Measurements from ENCODE around the gene ANAPC2. TPM values are rescaled to one million over a fixed set of nuclear protein-coding genes. Genes with fewer than 3 reads are reported as not detected.

Gene ANAPC2
- polyA plus RNA-seq, 3 donors = 1.9 to 76.8 (median 2.0) TPM

GRCh38 chr9:137194909-137195308 is 6.5 kb upstream of the ANAPC2 start:
- no peak overlapping the region for H3K4me2 ChIP-seq (replicated peaks; ENCODE audit: extremely low read depth, low read length, poor library complexity, severe bottlenecking)
- Mint-ChIP-seq H3K9me3 (peaks cover 0 to 2% (median 0%) of the 10 kb centered on the region in 7 donors), H3K27ac (no peak overlapping the region), H3K27me3 (ENCODE audit: low read depth in 3 of 3) (peaks cover 0 to 4% (median 0%) of the 10 kb centered on the region in 3 donors), H3K36me3 (peaks cover 5 to 25% of the 10 kb centered on the region in 2 donors), H3K4me1 (peaks cover 20% of the 10 kb centered on the region), H3K4me3 (no peak overlapping the region)
- intact Hi-C loops (cut with micrococcal nuclease) = no loop called here
- peaks cover 22 to 30% of the 10 kb centered on the region in 2 donors for H3K4me1 ChIP-seq (ENCODE audit: control insufficient read depth in 1 of 2, insufficient read depth in 2 of 2, low read length in 2 of 2)
- no peak overlapping the region for H3K4me3 ChIP-seq (replicated peaks in 1 of 3; ENCODE audit: low read depth in 2 of 3, low read length in 3 of 3)
- TF ChIP-seq, protein P1, sequence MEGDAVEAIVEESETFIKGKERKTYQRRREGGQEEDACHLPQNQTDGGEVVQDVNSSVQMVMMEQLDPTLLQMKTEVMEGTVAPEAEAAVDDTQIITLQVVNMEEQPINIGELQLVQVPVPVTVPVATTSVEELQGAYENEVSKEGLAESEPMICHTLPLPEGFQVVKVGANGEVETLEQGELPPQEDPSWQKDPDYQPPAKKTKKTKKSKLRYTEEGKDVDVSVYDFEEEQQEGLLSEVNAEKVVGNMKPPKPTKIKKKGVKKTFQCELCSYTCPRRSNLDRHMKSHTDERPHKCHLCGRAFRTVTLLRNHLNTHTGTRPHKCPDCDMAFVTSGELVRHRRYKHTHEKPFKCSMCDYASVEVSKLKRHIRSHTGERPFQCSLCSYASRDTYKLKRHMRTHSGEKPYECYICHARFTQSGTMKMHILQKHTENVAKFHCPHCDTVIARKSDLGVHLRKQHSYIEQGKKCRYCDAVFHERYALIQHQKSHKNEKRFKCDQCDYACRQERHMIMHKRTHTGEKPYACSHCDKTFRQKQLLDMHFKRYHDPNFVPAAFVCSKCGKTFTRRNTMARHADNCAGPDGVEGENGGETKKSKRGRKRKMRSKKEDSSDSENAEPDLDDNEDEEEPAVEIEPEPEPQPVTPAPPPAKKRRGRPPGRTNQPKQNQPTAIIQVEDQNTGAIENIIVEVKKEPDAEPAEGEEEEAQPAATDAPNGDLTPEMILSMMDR (IDR thresholded peaks at IDR 0.05) = no peak
- 97% methylated on average over 8 of the region's 10 CpGs for WGBS (ENCODE audit: insufficient coverage)
- H4K20me1 ChIP-seq (ENCODE audit: insufficient read depth, low read length) = peaks cover 38% of the 10 kb centered on the region
- no peak for DNase-seq
- no peak overlapping the region for H3K27ac ChIP-seq (ENCODE audit: low read depth in 1 of 2, low read length in 2 of 2)
- peaks cover 17 to 20% of the 10 kb centered on the region in 2 donors for H3K36me3 ChIP-seq (replicated peaks in 1 of 2; ENCODE audit: control insufficient read depth in 1 of 2, insufficient read depth in 2 of 2, low read length in 2 of 2)
- no peak overlapping the region for H3K9ac ChIP-seq (ENCODE audit: insufficient read depth, low read length, poor library complexity, severe bottlenecking)
- peaks cover 0 to 4% of the 10 kb centered on the region in 2 donors for H3K27me3 ChIP-seq (ENCODE audit: control insufficient read depth in 2 of 2, insufficient read depth in 2 of 2, low read length in 2 of 2)
- H3K79me2 ChIP-seq (ENCODE audit: insufficient read depth, low read length) = peaks cover 22% of the 10 kb centered on the region
- H2AFZ ChIP-seq (ENCODE audit: insufficient read depth, low read depth, low read length, poor library complexity, severe bottlenecking) = no peak overlapping the region
- no peaks in the 10 kb centered on the region for H3K9me3 ChIP-seq (replicated peaks in 1 of 2; ENCODE audit: control insufficient read depth in 1 of 2, insufficient read depth in 1 of 2, low read length in 2 of 2)

DNA sequence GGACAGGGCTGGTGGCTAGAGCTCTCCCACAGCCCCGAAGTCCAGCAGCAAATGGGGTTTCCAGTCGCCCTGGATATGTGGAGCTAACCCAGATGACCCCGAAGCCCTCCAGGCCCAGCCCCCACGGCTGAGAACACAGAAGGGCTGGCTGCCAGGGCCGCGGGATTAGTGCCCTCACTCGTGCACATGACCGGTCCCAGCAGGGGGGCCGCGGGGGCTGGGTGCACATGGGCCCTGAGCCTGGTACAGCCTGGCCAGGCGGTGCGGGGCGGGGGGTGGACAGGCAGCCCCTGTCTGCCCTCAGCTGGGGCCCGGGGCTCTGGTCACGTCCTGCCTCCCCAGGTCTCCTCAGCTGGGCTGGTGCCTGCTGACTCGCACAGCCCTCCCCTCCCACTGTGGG is 6.0 kb upstream of the ANAPC2 start:
- no peak overlapping the region for H2AFZ ChIP-seq (ENCODE audit: insufficient read depth, low read depth, low read length, poor library complexity, severe bottlenecking)
- peaks cover 0 to 2% (median 0%) of the 10 kb centered on the region in 7 donors for H3K9me3 Mint-ChIP-seq
- H4K20me1 ChIP-seq (ENCODE audit: insufficient read depth, low read length) = peaks cover 41% of the 10 kb centered on the region
- 89% methylated on average over 14 of the region's 16 CpGs for WGBS (ENCODE audit: insufficient coverage)
- H3K4me1 ChIP-seq (ENCODE audit: control insufficient read depth in 1 of 2, insufficient read depth in 2 of 2, low read length in 2 of 2) = peaks cover 23 to 30% of the 10 kb centered on the region in 2 donors
- H3K27me3 ChIP-seq (ENCODE audit: control insufficient read depth in 2 of 2, insufficient read depth in 2 of 2, low read length in 2 of 2) = peaks cover 0 to 1% of the 10 kb centered on the region in 2 donors
- no peak overlapping the region for H3K4me2 ChIP-seq (replicated peaks; ENCODE audit: extremely low read depth, low read length, poor library complexity, severe bottlenecking)
- peaks cover 6 to 30% of the 10 kb centered on the region in 2 donors for H3K36me3 Mint-ChIP-seq
- no peaks in the 10 kb centered on the region for H3K9me3 ChIP-seq (replicated peaks in 1 of 2; ENCODE audit: control insufficient read depth in 1 of 2, insufficient read depth in 1 of 2, low read length in 2 of 2)
- H3K9ac ChIP-seq (ENCODE audit: insufficient read depth, low read length, poor library complexity, severe bottlenecking) = no peak overlapping the region
- peaks cover 27% of the 10 kb centered on the region for H3K79me2 ChIP-seq (ENCODE audit: insufficient read depth, low read length)
- peaks cover 0 to 1% (median 0%) of the 10 kb centered on the region in 3 donors for H3K27me3 Mint-ChIP-seq (ENCODE audit: low read depth in 3 of 3)
- TF ChIP-seq, protein P1 (IDR thresholded peaks at IDR 0.05) = no peak
- no peak overlapping the region for H3K4me3 ChIP-seq (replicated peaks in 1 of 3; ENCODE audit: low read depth in 2 of 3, low read length in 3 of 3)
- no peak overlapping the region for H3K4me3 Mint-ChIP-seq
- H3K4me1 Mint-ChIP-seq = peaks cover 23% of the 10 kb centered on the region
- intact Hi-C loops (cut with micrococcal nuclease) = no loop called here
- H3K27ac Mint-ChIP-seq = no peak overlapping the region
- no peak overlapping the region for H3K27ac ChIP-seq (ENCODE audit: low read depth in 1 of 2, low read length in 2 of 2)
- DNase-seq = no peak
- peaks cover 17 to 23% of the 10 kb centered on the region in 2 donors for H3K36me3 ChIP-seq (replicated peaks in 1 of 2; ENCODE audit: control insufficient read depth in 1 of 2, insufficient read depth in 2 of 2, low read length in 2 of 2)

All from CD14-positive monocyte (primary cell).